Caco-2 (cell line): ENCODE results near the gene SULT2B1. TPM values are rescaled to one million over a fixed set of nuclear protein-coding genes. Genes with fewer than 3 reads are reported as not detected.

Source experiments
- BruUV-seq: library from RNA; stranded (reverse); fragments of 400-500 nt; replicated peaks from 2 replicates; lab custom pipeline; 2021; lab: Mats Ljungman, UMichigan
- CTCF ChIA-PET: fragments of 300-600 bp; sonication (Branson Sonifier 250); formaldehyde crosslinking; loops from one replicate; lab custom pipeline; 2022; ENCODE audit warnings: antibody characterized with exemption; lab: Charles Lee
- POLR2A ChIA-PET: fragments of 300-600 bp; sonication (Branson Sonifier 250); formaldehyde crosslinking; loops from one replicate; lab custom pipeline; 2022; ENCODE audit warnings: antibody characterized with exemption; lab: Charles Lee
- DNase-seq, 2 experiments: peaks; one replicate each; pipeline versions ENCODE4 v3.0.0 to v3.0.0-alpha.2; 2020 to 2022
- H3K27me3 ChIP-seq: replicated peaks from 2 replicates; pipeline ENCODE4 v1.6.0; 2011; ENCODE audit warnings: low read length; ENCODE audit not compliant: control insufficient read depth, insufficient read depth
- H3K36me3 ChIP-seq: 2 replicates; pipeline ENCODE4 v1.5.1; 2011; ENCODE audit warnings: low read length; ENCODE audit not compliant: control insufficient read depth, insufficient read depth
- H3K4me1 ChIP-seq: fragments of 250-450 bp; sonication (Bioruptor Pico); 2 replicates; pipeline ENCODE4 v1.5.1; 2020; ENCODE audit warnings: mild to moderate bottlenecking
- H3K4me3 ChIP-seq: 2 replicates; pipeline ENCODE4 v1.5.1; 2011; ENCODE audit warnings: low read depth, mild to moderate bottlenecking, control low read depth, low read length
- H3K9me3 ChIP-seq: fragments of 250-450 bp; sonication (Bioruptor Pico); 2 replicates; pipeline ENCODE4 v1.5.1; 2020; ENCODE audit warnings: mild to moderate bottlenecking, moderate library complexity
- H3K27ac Mint-ChIP-seq: one replicate; pipeline ENCODE4 v1.8.0; 2022; ENCODE audit warnings: mixed read lengths; ENCODE audit not compliant: unreplicated experiment
- H3K27me3 Mint-ChIP-seq: one replicate; pipeline ENCODE4 v1.8.0; 2022; ENCODE audit warnings: mixed read lengths; ENCODE audit not compliant: insufficient read depth, unreplicated experiment
- H3K36me3 Mint-ChIP-seq: one replicate; pipeline ENCODE4 v1.8.0; 2022; ENCODE audit warnings: mild to moderate bottlenecking, mixed read lengths; ENCODE audit not compliant: insufficient read depth, unreplicated experiment
- H3K4me1 Mint-ChIP-seq: one replicate; pipeline ENCODE4 v1.8.0; 2022; ENCODE audit warnings: low read depth, mixed read lengths; ENCODE audit not compliant: unreplicated experiment
- H3K4me3 Mint-ChIP-seq: one replicate; pipeline ENCODE4 v1.8.0; 2022; ENCODE audit warnings: mild to moderate bottlenecking, moderate library complexity, mixed read lengths; ENCODE audit not compliant: unreplicated experiment
- H3K9me3 Mint-ChIP-seq: one replicate; pipeline ENCODE4 v1.8.0; 2022; ENCODE audit warnings: mixed read lengths; ENCODE audit not compliant: unreplicated experiment
- CTCF ChIP-seq, 2 experiments: fragments of 200-600 bp in 1 of 2; IDR thresholded peaks; 1 replicate in 1 of 2; 2 replicates in 1 of 2; pipeline versions ENCODE4 v1.5.1 to v1.8.0; 2011 to 2022; ENCODE audit warnings: antibody characterized with exemption in 1 of 2, control low read depth in 1 of 2, inconsistent platforms in 1 of 2, low read depth in 1 of 2, low read length in 1 of 2, mild to moderate bottlenecking in 1 of 2, moderate library complexity in 1 of 2; ENCODE audit not compliant: insufficient read depth in 1 of 2, severe bottlenecking in 1 of 2, unreplicated experiment in 1 of 2
- intact Hi-C: fragments of 100-400 bp; cut with micrococcal nuclease; formaldehyde crosslinking; loops from one replicate; pipeline ENCODE4 v1.10.0; 2022; ENCODE audit not compliant: unreplicated experiment
- total RNA-seq: library from RNA; stranded (reverse); gene quantifications from 2 replicates; pipeline ENCODE4 v1.2.3, GENCODE V29; 2022

Gene SULT2B1
- total RNA-seq, 1 experiment from 2014 or later, result 1.4 TPM

- DNase-seq, result peak; percentile 85 to 87
These were observed 38.5 kb upstream of the SULT2B1 start for GRCh38 chr19:48513289-48514122.

DNA sequence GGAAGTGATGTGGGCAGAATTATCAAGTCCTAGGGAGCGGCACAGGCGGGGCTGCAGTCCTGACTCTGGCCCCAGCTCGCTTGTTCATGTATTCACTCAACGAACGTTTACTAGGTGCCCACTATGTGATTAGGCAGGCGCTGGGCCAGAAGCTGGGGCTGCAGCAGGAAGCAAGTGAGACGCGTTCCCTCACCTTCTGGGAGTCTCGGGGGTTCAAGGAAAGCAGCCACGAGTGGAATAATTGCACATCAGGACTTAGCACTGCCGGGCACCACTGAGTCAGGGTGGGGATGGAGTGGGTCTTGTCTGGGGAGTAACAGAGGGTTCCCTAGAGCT is 37.9 kb upstream of the SULT2B1 start:
- peak overlapping the region; percentile 60 for H3K27ac Mint-ChIP-seq

More at GRCh38 chr19:48513289-48514122, 38.5 kb upstream of the SULT2B1 start:
- Mint-ChIP-seq H3K4me3 (no peak overlapping the region), H3K27ac (peak overlapping the region; percentile 60), H3K36me3 (peaks cover 11% of the 10 kb centered on the region), H3K9me3 (no peaks in the 10 kb centered on the region), H3K4me1 (peaks cover 35% of the 10 kb centered on the region), H3K27me3 (no peaks in the 10 kb centered on the region)
- intact Hi-C loops, result loop anchor here (1.0 to 2.0 kb wide), 2 partner anchors 41 to 45 kb away; no protein-coding TSS in a partner anchor
- peak overlapping the region; percentile 83 for H3K4me3 ChIP-seq
- H3K4me1 ChIP-seq, result peaks cover 18% of the 10 kb centered on the region
- no peaks in the 10 kb centered on the region for H3K9me3 ChIP-seq
- BruUV-seq, result no TSS peak
- no peaks in the 10 kb centered on the region for H3K27me3 ChIP-seq
- TF ChIP-seq CTCF (IDR thresholded peaks at IDR 0.05; ENCODE audit: insufficient read depth in 1 of 2, low read depth in 1 of 2, low read length in 1 of 2, severe bottlenecking in 1 of 2, unreplicated experiment in 1 of 2), result no peak
- H3K36me3 ChIP-seq, result no peaks in the 10 kb centered on the region
- ChIA-PET POLR2A (interaction anchor here (0.8 to 1.0 kb wide), 3 partner anchors 20 to 45 kb away, joined by 4 read pairs; no protein-coding TSS in a partner anchor), CTCF (interaction anchor here (0.6 to 1.2 kb wide), 2 partner anchors 11 to 71 kb away, joined by 3 to 9 read pairs; no protein-coding TSS in a partner anchor)

More for the DNA sequence above, 37.9 kb upstream of the SULT2B1 start:
- Mint-ChIP-seq H3K9me3 (no peaks in the 10 kb centered on the region), H3K27me3 (no peaks in the 10 kb centered on the region), H3K4me1 (peaks cover 38% of the 10 kb centered on the region), H3K4me3 (no peak overlapping the region), H3K36me3 (peaks cover 11% of the 10 kb centered on the region)
- intact Hi-C loops, result loop anchor here (1.0 kb wide), 1 partner anchor 44 kb away; no protein-coding TSS in a partner anchor
- peaks cover 13% of the 10 kb centered on the region for H3K4me1 ChIP-seq
- H3K27me3 ChIP-seq, result no peaks in the 10 kb centered on the region
- DNase-seq, result no peak
- CTCF ChIA-PET, result interaction anchor here (1.2 kb wide), 1 partner anchor 70 kb away, joined by 9 read pairs; no protein-coding TSS in a partner anchor
- POLR2A ChIA-PET, result interaction anchor here (0.5 to 1.0 kb wide), 4 partner anchors 21 to 53 kb away, joined by 4 read pairs; no protein-coding TSS in a partner anchor
- TF ChIP-seq CTCF (IDR thresholded peaks at IDR 0.05; ENCODE audit: insufficient read depth in 1 of 2, low read depth in 1 of 2, low read length in 1 of 2, severe bottlenecking in 1 of 2, unreplicated experiment in 1 of 2), result no peak
- peak overlapping the region; percentile 16; the same call in 1 of the 2 replicates for H3K4me3 ChIP-seq
- H3K9me3 ChIP-seq, result no peaks in the 10 kb centered on the region
- H3K36me3 ChIP-seq, result no peaks in the 10 kb centered on the region
- BruUV-seq, result no TSS peak
